Mesenchymal stem cell (in vitro differentiated cells and primary cell): ENCODE results near the gene GLMN.
A peak's percentile ranks its signal among the peaks of the same experiment; 100 is the strongest.

Experiments used
- DNase-seq: peaks from one replicate; pipeline ENCODE4 v3.0.0-alpha.2; 2013
- H2AFZ ChIP-seq: one replicate; pipeline ENCODE4 v1.6.1; 2013; ENCODE audit warnings: low read depth, mild to moderate bottlenecking, control low read depth, inconsistent platforms, low read length, moderate library complexity
- H2AK5ac ChIP-seq: 2 replicates; pipeline ENCODE4 v1.6.1; 2013; ENCODE audit warnings: low read length, moderate library complexity, mild to moderate bottlenecking, inconsistent platforms; ENCODE audit not compliant: severe bottlenecking
- H2BK120ac ChIP-seq: one replicate; pipeline ENCODE4 v1.6.1; 2013; ENCODE audit warnings: low read depth, mild to moderate bottlenecking, inconsistent platforms, low read length, moderate library complexity
- H2BK12ac ChIP-seq, 2 experiments: one replicate each; pipeline ENCODE4 v1.6.1; 2013; ENCODE audit warnings: inconsistent platforms in 2 of 2, low read length in 2 of 2, mild to moderate bottlenecking in 2 of 2, moderate library complexity in 2 of 2, control low read depth in 1 of 2
- H2BK15ac ChIP-seq: one replicate; pipeline ENCODE4 v1.6.1; 2013; ENCODE audit warnings: mild to moderate bottlenecking, low read depth, inconsistent platforms; ENCODE audit not compliant: poor library complexity, severe bottlenecking
- H2BK5ac ChIP-seq: 2 replicates; pipeline ENCODE4 v1.6.1; 2013; ENCODE audit warnings: low read depth, mild to moderate bottlenecking, low read length, control low read depth, inconsistent platforms; ENCODE audit not compliant: poor library complexity, severe bottlenecking
- H3K14ac ChIP-seq, 2 experiments: one replicate each; pipeline ENCODE4 v1.6.1; 2013; ENCODE audit warnings: inconsistent platforms in 2 of 2, low read length in 2 of 2, control low read depth in 1 of 2, mild to moderate bottlenecking in 1 of 2, moderate library complexity in 1 of 2
- H3K18ac ChIP-seq, 2 experiments: one replicate each; pipeline ENCODE4 v1.6.1; 2013; ENCODE audit warnings: inconsistent platforms in 2 of 2, low read length in 2 of 2, control low read depth in 1 of 2, low read depth in 1 of 2, mild to moderate bottlenecking in 1 of 2
- H3K23ac ChIP-seq, 2 experiments: one replicate each; pipeline ENCODE4 v1.6.1; 2013; ENCODE audit warnings: inconsistent platforms in 2 of 2, low read length in 2 of 2, mild to moderate bottlenecking in 2 of 2, moderate library complexity in 2 of 2, control low read depth in 1 of 2
- H3K27ac ChIP-seq: 2 replicates; pipeline ENCODE4 v1.5.1; 2013; ENCODE audit warnings: mild to moderate bottlenecking, moderate library complexity, low read length, control low read depth, inconsistent platforms; ENCODE audit not compliant: poor library complexity, severe bottlenecking
- H3K27me3 ChIP-seq, 2 experiments: 2 replicates each; pipeline versions ENCODE4 v1.6.1 to v1.7.0; 2013; ENCODE audit warnings: low read length in 2 of 2, mild to moderate bottlenecking in 2 of 2, moderate library complexity in 2 of 2, control low read depth in 1 of 2, inconsistent platforms in 1 of 2; ENCODE audit not compliant: control insufficient read depth in 1 of 2, insufficient read depth in 1 of 2
- H3K36me3 ChIP-seq, 2 experiments: 2 replicates each; pipeline versions ENCODE4 v1.6.1 to v1.7.0; 2013; ENCODE audit warnings: low read length in 2 of 2, control low read depth in 1 of 2, inconsistent platforms in 1 of 2, low read depth in 1 of 2, mild to moderate bottlenecking in 1 of 2; ENCODE audit not compliant: insufficient read depth in 2 of 2, control insufficient read depth in 1 of 2
- H3K4ac ChIP-seq, 2 experiments: one replicate each; pipeline ENCODE4 v1.6.1; 2013; ENCODE audit warnings: inconsistent platforms in 2 of 2, low read length in 2 of 2, mild to moderate bottlenecking in 2 of 2, moderate library complexity in 2 of 2, control low read depth in 1 of 2, low read depth in 1 of 2
- H3K4me1 ChIP-seq: 2 replicates; pipeline ENCODE4 v1.6.1; 2013; ENCODE audit warnings: low read depth, low read length, control low read depth; ENCODE audit not compliant: control insufficient read depth, insufficient read depth
- H3K4me2 ChIP-seq: 2 replicates; pipeline ENCODE4 v1.6.1; 2013; ENCODE audit warnings: low read length, mild to moderate bottlenecking, inconsistent platforms; ENCODE audit not compliant: poor library complexity, severe bottlenecking
- H3K4me3 ChIP-seq, 2 experiments: 2 replicates each; pipeline versions ENCODE4 v1.5.1 to v1.7.0; 2013; ENCODE audit warnings: low read length in 2 of 2, mild to moderate bottlenecking in 2 of 2, control low read depth in 1 of 2, low read depth in 1 of 2; ENCODE audit not compliant: insufficient read depth in 1 of 2
- H3K79me1 ChIP-seq: replicated peaks from 2 replicates; pipeline ENCODE4 v1.6.1; 2013; ENCODE audit warnings: mild to moderate bottlenecking, control low read depth, low read length, inconsistent platforms; ENCODE audit not compliant: poor library complexity, severe bottlenecking
- H3K9ac ChIP-seq: 2 replicates; pipeline ENCODE4 v1.7.0; 2013; ENCODE audit warnings: mild to moderate bottlenecking, low read length, moderate library complexity
- H3K9me3 ChIP-seq: 2 replicates; pipeline ENCODE4 v1.7.0; 2013; ENCODE audit warnings: mild to moderate bottlenecking, low read length; ENCODE audit not compliant: control insufficient read depth
- H4K8ac ChIP-seq: one replicate; pipeline ENCODE4 v1.6.1; 2013; ENCODE audit warnings: inconsistent platforms, mild to moderate bottlenecking, low read length, moderate library complexity
- H4K91ac ChIP-seq: one replicate; pipeline ENCODE4 v1.6.1; 2013; ENCODE audit warnings: mild to moderate bottlenecking, low read length, inconsistent platforms
- WGBS: methylation state at CpG from one replicate; pipeline ENCODE4 v1.1.7; 2013; ENCODE audit warnings: mixed read lengths; 5-methylcytosine and 5-hydroxymethylcytosine counted together

Gene GLMN

GRCh38 chr1:92217721-92218120 is 81.1 kb downstream of the GLMN start, which contains the start of gene C1orf146:
C1orf146 (plus strand) TSS chr1:92217915; CDS start chr1:92231421, 13,506 bp downstream.
- Histone ChIP-seq H3K4me3 (no peak within 1 kb of the TSS), H2AK5ac (no peak within 1 kb of the TSS), H3K9me3 (no peaks in the 10 kb centered on the region), H3K4me1 (no peaks in the 10 kb centered on the region), H3K27me3 (no peaks in the 10 kb centered on the region), H3K36me3 (no peaks in the 10 kb centered on the region), H3K79me1 (no peaks in the 10 kb centered on the region), H3K23ac (no peak within 1 kb of the TSS), H3K4ac (no peak within 1 kb of the TSS), H3K4me2 (no peak within 1 kb of the TSS), H2AFZ (no peak within 1 kb of the TSS), H2BK15ac (no peak within 1 kb of the TSS), H3K9ac (no peak within 1 kb of the TSS), H3K18ac (no peak within 1 kb of the TSS), H3K14ac (no peak within 1 kb of the TSS), H2BK120ac (no peak within 1 kb of the TSS), H4K8ac (no peak within 1 kb of the TSS), H4K91ac (no peak within 1 kb of the TSS), H2BK5ac (no peak within 1 kb of the TSS), H3K27ac (no peak within 1 kb of the TSS), H2BK12ac (no peak within 1 kb of the TSS)
- 93% methylated on average over 27 of the region's 27 CpGs for WGBS
- DNase-seq: no peak

GRCh38 chr1:92211166-92211565 is 87.6 kb downstream of the GLMN start:
- Histone ChIP-seq H4K8ac (no peak overlapping the region), H3K9me3 (peaks cover 9% of the 10 kb centered on the region), H3K4me3 (no peak overlapping the region), H2BK120ac (no peak overlapping the region), H3K4me2 (no peak overlapping the region), H3K27ac (no peak overlapping the region), H2BK5ac (no peak overlapping the region), H3K4ac (no peak overlapping the region), H2AK5ac (no peak overlapping the region), H3K4me1 (no peaks in the 10 kb centered on the region), H3K9ac (no peak overlapping the region), H2BK12ac (no peak overlapping the region), H3K23ac (no peak overlapping the region), H3K18ac (no peak overlapping the region), H4K91ac (no peak overlapping the region), H2AFZ (no peak overlapping the region), H3K79me1 (no peaks in the 10 kb centered on the region), H2BK15ac (no peak overlapping the region), H3K36me3 (no peaks in the 10 kb centered on the region), H3K14ac (no peak overlapping the region), H3K27me3 (no peaks in the 10 kb centered on the region)
- WGBS: 91% methylated on average over 1 of the region's 2 CpGs
- no peak for DNase-seq

GRCh38 chr1:92210701-92211100 is 88.1 kb downstream of the GLMN start:
- Histone ChIP-seq H3K27ac (peak overlapping the region; percentile 41), H3K18ac (no peak overlapping the region), H3K4me1 (no peaks in the 10 kb centered on the region), H3K9me3 (peaks cover 12% of the 10 kb centered on the region), H3K27me3 (no peaks in the 10 kb centered on the region), H2BK15ac (no peak overlapping the region), H4K8ac (no peak overlapping the region), H3K14ac (no peak overlapping the region), H2BK12ac (no peak overlapping the region), H3K79me1 (no peaks in the 10 kb centered on the region), H3K23ac (no peak overlapping the region), H2BK120ac (no peak overlapping the region), H2BK5ac (no peak overlapping the region), H3K9ac (no peak overlapping the region), H3K4me3 (no peak overlapping the region), H3K4me2 (no peak overlapping the region), H2AFZ (no peak overlapping the region), H4K91ac (no peak overlapping the region), H2AK5ac (no peak overlapping the region), H3K36me3 (no peaks in the 10 kb centered on the region), H3K4ac (no peak overlapping the region)
- 62% methylated on average over 2 of the region's 2 CpGs for WGBS
- DNase-seq: no peak

GRCh38 chr1:92203105-92203504 is 95.7 kb downstream of the GLMN start:
- peaks cover 12% of the 10 kb centered on the region for H3K9me3 ChIP-seq
- H3K14ac ChIP-seq: no peak overlapping the region

More at GRCh38 chr1:92203105-92203504, 95.7 kb downstream of the GLMN start:
- Histone ChIP-seq H2BK15ac (no peak overlapping the region), H4K8ac (no peak overlapping the region), H2BK5ac (no peak overlapping the region), H2AK5ac (no peak overlapping the region), H4K91ac (no peak overlapping the region), H2BK120ac (no peak overlapping the region), H2BK12ac (no peak overlapping the region), H3K18ac (no peak overlapping the region), H3K27me3 (no peaks in the 10 kb centered on the region), H3K79me1 (no peaks in the 10 kb centered on the region), H3K27ac (no peak overlapping the region), H3K23ac (no peak overlapping the region), H3K4ac (no peak overlapping the region), H3K9ac (no peak overlapping the region), H3K4me2 (no peak overlapping the region), H3K36me3 (no peaks in the 10 kb centered on the region), H3K4me1 (no peaks in the 10 kb centered on the region), H3K4me3 (no peak overlapping the region), H2AFZ (no peak overlapping the region)
- DNase-seq: no peak
